GM12891 (cell line): ENCODE data around the gene CCDC70.

Source experiments
- PAX5 ChIP-seq: IDR thresholded peaks from 2 replicates; pipeline ENCODE4 v1.6.1; 2011; ENCODE audit warnings: low read length, moderate library complexity, mild to moderate bottlenecking; ENCODE audit not compliant: insufficient read depth, severe bottlenecking
- POLR2A ChIP-seq: IDR thresholded peaks from 2 replicates; pipeline ENCODE4 v1.6.1; 2011; ENCODE audit warnings: low read depth, low read length, control low read depth
- POLR2AphosphoS5 ChIP-seq: IDR thresholded peaks from 2 replicates; pipeline ENCODE4 v1.6.1; 2011; ENCODE audit warnings: low read depth, low read length, control low read depth
- POU2F2 ChIP-seq: IDR thresholded peaks from 2 replicates; pipeline ENCODE4 v1.6.1; 2011; ENCODE audit warnings: low read depth, mild to moderate bottlenecking, control low read depth, low read length, moderate library complexity
- SPI1 ChIP-seq: IDR thresholded peaks from 2 replicates; pipeline ENCODE4 v1.6.1; 2011; ENCODE audit warnings: low read depth, low read length, control low read depth
- TAF1 ChIP-seq: IDR thresholded peaks from 2 replicates; pipeline ENCODE4 v1.6.1; 2011; ENCODE audit warnings: low read depth, low read length, control low read depth

GRCh38 chr13:51839711-51840540 lies 21.8 kb upstream of the CCDC70 start:
- TF ChIP-seq POLR2A: no peak
- no peak for TF ChIP-seq TAF1
- TF ChIP-seq POLR2AphosphoS5: no peak
- TF ChIP-seq PAX5: no peak
- TF ChIP-seq SPI1: no peak
- TF ChIP-seq POU2F2: no peak
